Stimulated activated CD4-positive, alpha-beta T cell treated with anti-CD3 and anti-CD28 coated beads, Interleukin-2, amount 100 ng/mL, for 4 hours (primary cell): ENCODE measurements around the gene ABCA3.
A peak's percentile ranks its signal among the peaks of the same experiment; 100 is the strongest.
"Not testable (repeated sequence)": the region's sequence is repeated elsewhere in the genome, so short reads cannot be mapped to it uniquely, and the experiment has no call there.

Experiments used
- DNase-seq: peaks from one replicate; pipeline ENCODE4 v3.0.0-alpha.2; 2020; ENCODE audit warnings: low read depth

The ABCA3 gene

GRCh38 chr16:2340564-2341455 is at the start of gene ABCA3:
TSS of gene ABCA3 (minus strand) at chr16:2340728. CDS start at chr16:2326466, 14,262 bp downstream.
- peak; percentile 88 for DNase-seq

- DNase-seq = no peak
Measured at GRCh38 chr16:2388875-2389433, 48.4 kb upstream of the ABCA3 start.

GRCh38 chr16:2388139-2388874 is 47.8 kb upstream of the ABCA3 start:
- DNase-seq = no peak

GRCh38 chr16:2386990-2387389 is 46.5 kb upstream of the ABCA3 start:
- DNase-seq = no peak

GRCh38 chr16:2385982-2386381 is 45.5 kb upstream of the ABCA3 start:
- not testable (repeated sequence) for DNase-seq

- no peak for DNase-seq
Measured at GRCh38 chr16:2385190-2385836, 44.8 kb upstream of the ABCA3 start.

- no peak for DNase-seq
Measured at GRCh38 chr16:2384426-2384825, 43.9 kb upstream of the ABCA3 start.

- DNase-seq = no peak
Measured at GRCh38 chr16:2383501-2383900, 43.0 kb upstream of the ABCA3 start.

GRCh38 chr16:2374644-2375043 is 34.1 kb upstream of the ABCA3 start:
- no peak for DNase-seq

GRCh38 chr16:2373176-2373575 is 32.6 kb upstream of the ABCA3 start:
- no peak for DNase-seq

GRCh38 chr16:2372684-2373083 is 32.2 kb upstream of the ABCA3 start:
- DNase-seq = no peak

GRCh38 chr16:2371421-2371820 is 30.9 kb upstream of the ABCA3 start:
- DNase-seq = no peak

GRCh38 chr16:2370721-2371120 is 30.2 kb upstream of the ABCA3 start:
- no peak for DNase-seq

GRCh38 chr16:2366660-2367309 is 26.3 kb upstream of the ABCA3 start:
- no peak for DNase-seq

GRCh38 chr16:2365397-2366294 is 25.1 kb upstream of the ABCA3 start:
- DNase-seq = no peak

- DNase-seq = no peak
Measured at GRCh38 chr16:2364638-2365210, 24.2 kb upstream of the ABCA3 start.

- no peak for DNase-seq
Measured at GRCh38 chr16:2362218-2362617, 21.7 kb upstream of the ABCA3 start.

- no peak for DNase-seq
Measured at GRCh38 chr16:2361129-2361528, 20.6 kb upstream of the ABCA3 start.

GRCh38 chr16:2359919-2360318 is 19.4 kb upstream of the ABCA3 start:
- no peak for DNase-seq

GRCh38 chr16:2358811-2359210 is 18.3 kb upstream of the ABCA3 start:
- no peak for DNase-seq
